Type B pancreatic cell (in vitro differentiated cells): ENCODE measurements around the gene LYZL4. TPM values are rescaled to one million over a fixed set of nuclear protein-coding genes. Genes with fewer than 3 reads are reported as not detected.

ENCODE experiments used
- DNase-seq: peaks from one replicate; pipeline ENCODE4 v3.0.0; 2021; ENCODE audit warnings: mixed read lengths; ENCODE audit not compliant: unreplicated experiment; ENCODE audit errors: extremely low spot score
- H3K27ac Mint-ChIP-seq: 2 replicates; pipeline ENCODE4 v1.8.0; 2021; ENCODE audit warnings: mild to moderate bottlenecking, mixed read lengths
- H3K27me3 Mint-ChIP-seq: 2 replicates; pipeline ENCODE4 v1.8.0; 2021; ENCODE audit warnings: mixed read lengths
- H3K36me3 Mint-ChIP-seq: 2 replicates; pipeline ENCODE4 v1.8.0; 2021; ENCODE audit warnings: mixed read lengths
- H3K4me1 Mint-ChIP-seq: one replicate; pipeline ENCODE4 v1.8.0; 2021; ENCODE audit warnings: mixed read lengths; ENCODE audit not compliant: unreplicated experiment
- H3K4me3 Mint-ChIP-seq: 2 replicates; pipeline ENCODE4 v1.8.0; 2021; ENCODE audit warnings: mild to moderate bottlenecking, mixed read lengths
- H3K9me3 Mint-ChIP-seq: 2 replicates; pipeline ENCODE4 v1.8.0; 2021; ENCODE audit warnings: mixed read lengths
- CTCF ChIP-seq: fragments of 200-600 bp; sonication (generic); conservative IDR thresholded peaks from 2 replicates; pipeline ENCODE4 v1.5.0; 2021; ENCODE audit warnings: antibody characterized with exemption, mild to moderate bottlenecking
- total RNA-seq: library from RNA; stranded (reverse); gene quantifications from 2 replicates; pipeline ENCODE4 v1.2.1, GENCODE V29; 2021; ENCODE audit warnings: low replicate concordance

Gene LYZL4
- total RNA-seq, 1 donor from 2014 or later: not detected

DNA sequence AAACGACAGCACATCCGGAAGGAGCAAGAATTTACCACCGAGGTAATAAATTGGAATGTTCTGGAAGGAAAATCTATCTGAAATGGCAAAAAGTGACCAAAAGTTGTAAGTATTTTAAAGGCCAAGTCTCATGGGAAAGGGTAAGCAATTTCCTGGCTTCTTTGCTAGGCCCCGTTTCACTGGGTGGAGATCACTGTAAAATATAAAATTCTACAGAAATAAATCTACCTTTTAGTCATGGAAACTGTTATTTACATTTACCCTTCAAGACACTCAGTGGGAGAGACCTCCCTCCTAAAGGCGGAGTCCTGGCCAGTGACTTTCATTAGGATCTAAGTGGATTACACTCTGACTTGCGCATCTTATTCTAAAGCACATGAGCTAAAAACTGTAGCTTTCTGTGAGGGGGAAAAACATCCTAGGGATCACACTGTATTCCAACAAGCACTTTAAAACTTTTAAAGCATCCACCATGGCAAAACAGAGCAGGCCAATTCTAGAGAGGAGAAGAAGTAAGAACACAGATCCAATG is 28.8 kb downstream of the LYZL4 start:
- Mint-ChIP-seq H3K27me3 (peaks cover 15% of the 10 kb centered on the region), H3K27ac (no peak overlapping the region), H3K9me3 (no peaks in the 10 kb centered on the region), H3K4me3 (no peak overlapping the region), H3K4me1 (no peaks in the 10 kb centered on the region), H3K36me3 (no peaks in the 10 kb centered on the region)
- no peak for TF ChIP-seq CTCF
- DNase-seq: no peak

DNA sequence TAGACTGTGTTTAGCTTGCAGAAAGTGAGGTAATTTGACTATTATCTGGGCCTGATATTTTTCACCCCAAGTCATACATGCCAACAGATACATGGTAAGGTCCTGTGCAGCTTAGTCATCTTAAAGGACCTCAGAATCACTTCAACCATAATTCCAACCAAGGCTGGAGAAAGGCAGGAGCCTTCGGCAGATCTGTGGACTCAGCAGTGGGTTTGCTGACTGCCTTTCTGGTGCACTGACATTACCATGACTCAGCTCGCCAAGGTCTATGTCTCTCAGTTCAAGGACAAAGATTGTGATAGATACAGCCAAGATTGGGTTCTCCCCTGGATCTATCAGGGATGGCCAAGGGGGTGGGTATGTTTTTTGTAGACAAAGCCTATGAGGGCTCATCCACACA is 32.7 kb downstream of the LYZL4 start:
- no peak overlapping the region for H3K4me3 Mint-ChIP-seq
- peaks cover 18% of the 10 kb centered on the region for H3K27me3 Mint-ChIP-seq
- H3K36me3 Mint-ChIP-seq: no peaks in the 10 kb centered on the region
- H3K9me3 Mint-ChIP-seq: no peaks in the 10 kb centered on the region
- no peak for DNase-seq
- no peak overlapping the region for H3K27ac Mint-ChIP-seq
- no peak for TF ChIP-seq CTCF
- H3K4me1 Mint-ChIP-seq: no peaks in the 10 kb centered on the region

DNA sequence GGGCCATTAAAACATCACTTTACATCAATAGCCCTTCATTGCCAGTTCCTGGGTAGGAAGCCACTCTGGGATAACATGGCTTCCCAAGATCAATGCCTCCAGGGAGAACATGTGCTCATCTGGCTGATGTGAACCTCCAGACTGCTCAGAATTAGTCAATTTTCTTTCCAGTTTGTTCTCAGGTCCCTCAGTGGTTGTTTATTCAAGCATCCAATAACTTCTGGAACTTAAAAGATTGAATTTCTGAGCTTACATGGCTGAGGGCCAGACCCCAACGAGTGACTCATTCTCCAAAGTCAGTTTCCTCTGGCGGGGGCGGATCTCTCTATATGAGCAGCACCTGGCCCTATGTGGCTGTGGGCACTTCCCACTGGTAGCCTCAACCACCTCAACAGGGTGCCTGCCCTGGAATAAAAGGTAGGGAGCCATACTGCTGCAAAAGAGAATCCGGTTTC is 34.0 kb downstream of the LYZL4 start:
- peaks cover 23% of the 10 kb centered on the region for H3K27me3 Mint-ChIP-seq
- no peaks in the 10 kb centered on the region for H3K4me1 Mint-ChIP-seq
- no peak overlapping the region for H3K4me3 Mint-ChIP-seq
- H3K36me3 Mint-ChIP-seq: no peaks in the 10 kb centered on the region
- peak; percentile 54 for DNase-seq
- no peak for TF ChIP-seq CTCF
- H3K9me3 Mint-ChIP-seq: no peaks in the 10 kb centered on the region
- H3K27ac Mint-ChIP-seq: no peak overlapping the region

DNA sequence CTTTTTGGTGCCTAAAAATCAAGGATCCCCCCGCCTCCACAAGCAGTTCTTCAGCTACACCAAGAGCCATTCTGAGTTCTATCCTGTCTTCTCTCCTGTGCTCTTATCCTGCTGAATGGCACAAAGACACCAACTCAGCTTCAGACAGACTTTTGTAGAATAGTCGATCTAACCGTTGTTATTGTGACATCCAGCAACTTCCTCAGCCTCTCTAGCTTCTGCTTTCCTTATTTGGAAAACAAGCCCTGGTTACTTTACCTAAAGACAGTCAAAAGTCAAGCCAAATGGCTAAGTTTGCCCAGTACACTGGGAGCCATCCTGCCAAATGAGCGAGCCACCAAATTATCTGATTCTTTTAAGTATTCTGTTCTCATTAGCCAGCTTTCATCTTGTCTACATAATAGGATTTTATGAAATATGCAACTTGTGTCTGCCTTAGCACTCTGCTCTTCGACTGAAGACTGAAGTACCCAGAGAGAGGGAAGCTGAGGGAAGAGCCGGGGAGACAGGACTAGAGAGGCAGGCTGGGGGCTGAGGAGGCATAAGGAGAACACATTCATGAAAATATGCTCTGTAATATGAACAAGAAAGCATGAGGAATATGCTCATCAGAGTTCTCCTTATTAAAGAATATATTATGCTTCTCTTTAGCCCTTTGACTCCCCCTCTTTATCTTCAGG is 35.1 kb downstream of the LYZL4 start:
- no peaks in the 10 kb centered on the region for H3K4me1 Mint-ChIP-seq
- H3K27me3 Mint-ChIP-seq: peaks cover 29% of the 10 kb centered on the region
- DNase-seq: peak; percentile 16
- no peaks in the 10 kb centered on the region for H3K36me3 Mint-ChIP-seq
- TF ChIP-seq CTCF: no peak
- no peak overlapping the region for H3K4me3 Mint-ChIP-seq
- peaks cover 9% of the 10 kb centered on the region for H3K9me3 Mint-ChIP-seq
- H3K27ac Mint-ChIP-seq: no peak overlapping the region

- no peak for TF ChIP-seq CTCF
- H3K27ac Mint-ChIP-seq: no peak overlapping the region
- no peaks in the 10 kb centered on the region for H3K36me3 Mint-ChIP-seq
- peak; percentile 18 for DNase-seq
- H3K4me1 Mint-ChIP-seq: peaks cover 4% of the 10 kb centered on the region
- peaks cover 9% of the 10 kb centered on the region for H3K9me3 Mint-ChIP-seq
- peaks cover 32% of the 10 kb centered on the region for H3K27me3 Mint-ChIP-seq
- H3K4me3 Mint-ChIP-seq: no peak overlapping the region
Measured at GRCh38 chr3:42371776-42372175, 38.6 kb downstream of the LYZL4 start.
